GM12875 (cell line): ENCODE results near the gene CFAP73.

ENCODE experiments used
- H3K4me3 ChIP-seq: one replicate; pipeline ENCODE4 v1.5.1; 2011; ENCODE audit warnings: low read depth, low read length, control low read depth
- TF ChIP-seq, protein P1 (sequence below): IDR thresholded peaks from 2 replicates; pipeline ENCODE4 v1.5.1; 2011; ENCODE audit warnings: low read depth, mild to moderate bottlenecking, control low read depth, inconsistent platforms, low read length, moderate library complexity, borderline replicate concordance; ENCODE audit not compliant: insufficient read depth

CFAP73 gene

GRCh38 chr12:113149361-113150150 lies at the start of gene CFAP73:
Gene CFAP73 (plus strand): TSS chr12:113149724. CDS start chr12:113149858, 134 bp downstream.
- TF ChIP-seq, protein P1, sequence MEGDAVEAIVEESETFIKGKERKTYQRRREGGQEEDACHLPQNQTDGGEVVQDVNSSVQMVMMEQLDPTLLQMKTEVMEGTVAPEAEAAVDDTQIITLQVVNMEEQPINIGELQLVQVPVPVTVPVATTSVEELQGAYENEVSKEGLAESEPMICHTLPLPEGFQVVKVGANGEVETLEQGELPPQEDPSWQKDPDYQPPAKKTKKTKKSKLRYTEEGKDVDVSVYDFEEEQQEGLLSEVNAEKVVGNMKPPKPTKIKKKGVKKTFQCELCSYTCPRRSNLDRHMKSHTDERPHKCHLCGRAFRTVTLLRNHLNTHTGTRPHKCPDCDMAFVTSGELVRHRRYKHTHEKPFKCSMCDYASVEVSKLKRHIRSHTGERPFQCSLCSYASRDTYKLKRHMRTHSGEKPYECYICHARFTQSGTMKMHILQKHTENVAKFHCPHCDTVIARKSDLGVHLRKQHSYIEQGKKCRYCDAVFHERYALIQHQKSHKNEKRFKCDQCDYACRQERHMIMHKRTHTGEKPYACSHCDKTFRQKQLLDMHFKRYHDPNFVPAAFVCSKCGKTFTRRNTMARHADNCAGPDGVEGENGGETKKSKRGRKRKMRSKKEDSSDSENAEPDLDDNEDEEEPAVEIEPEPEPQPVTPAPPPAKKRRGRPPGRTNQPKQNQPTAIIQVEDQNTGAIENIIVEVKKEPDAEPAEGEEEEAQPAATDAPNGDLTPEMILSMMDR = no peak
- no peak within 1 kb of the TSS for H3K4me3 ChIP-seq

DNA sequence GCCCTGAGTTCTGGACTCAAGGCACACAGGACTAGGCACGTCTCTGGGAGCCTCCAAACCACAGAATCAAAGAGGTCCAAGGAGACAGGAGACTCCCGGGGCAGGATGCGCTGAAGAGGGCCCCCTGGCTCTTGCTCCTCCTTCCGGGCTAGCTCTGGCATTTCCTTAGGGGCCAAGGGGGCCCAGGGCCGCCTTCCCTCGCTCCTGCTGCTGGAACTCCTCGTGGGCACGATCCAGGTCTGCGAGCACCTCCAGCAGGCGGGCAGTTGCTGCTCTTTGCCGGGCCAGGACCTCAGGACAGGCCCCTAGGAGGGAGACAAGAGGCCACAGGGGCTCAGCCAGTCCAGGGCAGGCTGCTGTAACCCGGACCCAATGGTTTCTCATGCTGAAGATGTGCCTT lies 49.8 kb upstream of the CFAP73 start:
- H3K4me3 ChIP-seq = no peak overlapping the region
- TF ChIP-seq, protein P1 = no peak

GRCh38 chr12:113101751-113102150 lies 47.8 kb upstream of the CFAP73 start:
- TF ChIP-seq, protein P1 = no peak
- H3K4me3 ChIP-seq = no peak overlapping the region

- H3K4me3 ChIP-seq = no peak overlapping the region
- TF ChIP-seq, protein P1 = no peak
Observed at GRCh38 chr12:113102811-113103210, 46.7 kb upstream of the CFAP73 start.

DNA sequence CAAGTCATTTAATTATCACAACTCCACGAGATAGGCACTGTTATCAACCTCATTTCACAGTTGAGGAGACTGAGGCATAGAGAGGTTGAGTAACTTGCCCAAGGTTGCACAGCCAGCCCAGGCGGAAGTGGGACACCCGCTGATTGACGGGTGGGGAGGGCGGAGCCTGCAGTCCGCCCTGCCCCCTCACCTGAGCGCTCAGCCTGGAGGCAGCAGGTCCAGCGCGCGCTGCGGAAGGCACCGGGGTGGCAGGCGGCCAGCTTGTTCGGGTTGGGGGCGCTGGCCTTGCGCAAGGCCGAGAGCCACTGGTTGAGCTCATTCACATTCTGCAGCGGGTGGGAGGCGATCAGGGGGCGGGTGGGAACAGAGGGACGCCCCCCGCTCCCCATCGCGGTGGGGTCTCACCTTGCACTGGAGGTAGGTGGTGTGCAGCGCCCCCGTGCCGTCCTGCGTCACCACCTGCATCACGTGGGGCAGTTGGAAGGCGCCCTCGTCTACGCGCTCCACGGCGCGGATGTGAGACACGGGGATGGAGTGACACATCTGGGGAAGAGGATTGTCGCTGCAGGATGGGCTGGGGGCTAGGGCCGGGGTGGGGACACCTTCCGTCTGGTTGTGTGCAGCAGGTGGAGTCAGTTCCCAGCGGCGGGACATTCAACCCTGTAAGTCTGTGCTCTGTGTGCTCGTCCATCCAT lies 45.6 kb upstream of the CFAP73 start:
- no peak overlapping the region for H3K4me3 ChIP-seq
- TF ChIP-seq, protein P1 = no peak

DNA sequence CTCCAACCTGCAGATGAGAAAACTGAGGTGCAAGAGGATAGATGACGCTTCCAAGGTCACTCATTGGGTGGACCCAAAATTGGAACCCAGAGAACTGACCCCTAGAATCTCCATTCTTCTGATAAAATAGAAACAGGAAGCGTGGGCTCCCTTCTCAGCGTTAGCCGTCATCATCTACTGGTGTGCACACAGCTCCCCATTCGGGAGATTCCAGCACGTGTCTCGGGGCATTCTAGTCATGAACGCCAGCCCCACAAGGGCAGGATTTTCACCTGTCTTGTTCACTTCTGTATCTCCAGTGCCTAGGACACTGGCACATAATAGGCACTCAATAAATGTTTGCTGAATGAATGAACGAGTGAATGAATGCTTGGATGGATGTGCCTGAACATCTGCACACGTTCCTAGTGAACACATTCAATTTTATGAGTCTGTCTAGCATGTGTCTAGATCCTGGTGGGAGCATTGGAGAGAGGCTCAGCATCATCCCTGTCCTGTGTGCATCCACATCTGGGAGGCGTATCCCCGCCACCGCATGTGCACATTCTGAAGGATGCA lies 44.5 kb upstream of the CFAP73 start:
- H3K4me3 ChIP-seq = no peak overlapping the region

More for the DNA sequence above, 44.5 kb upstream of the CFAP73 start:
- TF ChIP-seq, protein P1 = no peak
